GM12873 (cell line): Measurements from ENCODE around the gene AMH.

Experiments used
- CTCF ChIP-seq: IDR thresholded peaks from 2 replicates; pipeline ENCODE4 v1.5.1; 2012; ENCODE audit warnings: low read depth, mild to moderate bottlenecking, moderate library complexity, low read length, control low read depth; ENCODE audit not compliant: insufficient read depth; ENCODE audit errors: missing control alignments

The AMH gene

GRCh38 chr19:2239173-2239572 lies 9.9 kb upstream of the AMH start:
- no peak for TF ChIP-seq CTCF

- TF ChIP-seq CTCF = no peak
Measured at GRCh38 chr19:2239771-2240770, 9.1 kb upstream of the AMH start.

GRCh38 chr19:2240881-2241760 lies 8.0 kb upstream of the AMH start:
- no peak for TF ChIP-seq CTCF

- no peak for TF ChIP-seq CTCF
Measured at GRCh38 chr19:2242092-2242537, 7.0 kb upstream of the AMH start.

- no peak for TF ChIP-seq CTCF
Measured at GRCh38 chr19:2242816-2243215, 6.3 kb upstream of the AMH start.

- no peak for TF ChIP-seq CTCF
Measured at GRCh38 chr19:2243274-2244124, 5.6 kb upstream of the AMH start.
